HepG2 (cell line): ENCODE results near the gene CYBC1. TPM values are rescaled to one million over a fixed set of nuclear protein-coding genes. Genes with fewer than 3 reads are reported as not detected.

Experiments
- ATAC-seq: fragments of 200-7000 bp; cut with Tn5 transposase; 3 replicates; pipeline ENCODE4 v1.9.1; 2020; ENCODE audit warnings: mild to moderate bottlenecking, moderate library complexity
- BruUV-seq: library from RNA; stranded (reverse); fragments of 400-500 nt; replicated peaks from 2 replicates; lab custom pipeline; 2021; lab: Mats Ljungman, UMichigan
- CTCF ChIA-PET: fragments of 300-600 bp; formaldehyde crosslinking; extraction: SDS; loops from one replicate; lab custom pipeline; 2021; ENCODE audit warnings: low total read pairs, inconsistent platforms, low intra/inter-chr PET ratio; lab: Yijun Ruan, JAX
- POLR2A ChIA-PET: fragments of 350-600 bp; sonication (Branson Sonifier 250); formaldehyde crosslinking; loops from one replicate; lab custom pipeline; 2020; ENCODE audit warnings: antibody characterized with exemption, inconsistent platforms; lab: Yijun Ruan, JAX
- DNase-seq: peaks from one replicate; pipeline ENCODE4 v3.0.0-alpha.2; 2015; ENCODE audit warnings: low spot score
- FAIRE-seq: peaks from 3 replicates; lab custom pipeline; 2011; peaks lifted over from hg19 to GRCh38; lab: Jason Lieb, UNC
- H2AFZ ChIP-seq: one replicate; pipeline ENCODE4 v1.6.1; 2011; ENCODE audit warnings: low read length, inconsistent platforms
- H3K27ac ChIP-seq: fragments of 300-600 bp; 3 replicates; pipeline ENCODE4 v1.8.0; 2011; ENCODE audit warnings: mixed run types, mild to moderate bottlenecking, mixed read lengths, low read length, inconsistent platforms; ENCODE audit not compliant: insufficient read depth; ENCODE audit errors: extremely low read length
- H3K27me3 ChIP-seq, 2 experiments: fragments of 200-600 bp in 1 of 2; 2 replicates in 1 of 2; 3 replicates in 1 of 2; pipeline versions ENCODE4 v1.6.0 to v1.8.0; 2011; ENCODE audit warnings: low read length in 2 of 2, mild to moderate bottlenecking in 2 of 2, moderate library complexity in 2 of 2, inconsistent platforms in 1 of 2; ENCODE audit not compliant: insufficient read depth in 2 of 2, control insufficient read depth in 1 of 2
- H3K36me3 ChIP-seq, 2 experiments: fragments of 200-600 bp in 1 of 2; replicated peaks in 1 of 2; 2 replicates in 1 of 2; 3 replicates in 1 of 2; pipeline versions ENCODE4 v1.5.1 to v1.8.0; 2011; ENCODE audit warnings: low read length in 2 of 2, inconsistent platforms in 1 of 2; ENCODE audit not compliant: insufficient read depth in 2 of 2, control insufficient read depth in 1 of 2
- H3K4me1 ChIP-seq: 2 replicates; pipeline ENCODE4 v1.5.1; 2012; ENCODE audit warnings: low read length, inconsistent platforms; ENCODE audit not compliant: insufficient read depth
- H3K4me2 ChIP-seq: 2 replicates; pipeline ENCODE4 v1.6.0; 2011; ENCODE audit warnings: low read depth, low read length, inconsistent platforms
- H3K4me3 ChIP-seq, 3 experiments: fragments of 200-600 bp in 1 of 3; sonication (generic), shearing (Covaris generic) in 1 of 3; replicated peaks in 1 of 3; 2 replicates each; pipeline ENCODE4 v1.5.1; 2011 to 2016; ENCODE audit warnings: low read length in 3 of 3, inconsistent platforms in 2 of 3, low read depth in 2 of 3, mild to moderate bottlenecking in 2 of 3, control low read depth in 1 of 3, mixed read lengths in 1 of 3; ENCODE audit not compliant: insufficient read depth in 1 of 3
- H3K79me2 ChIP-seq: one replicate; pipeline ENCODE4 v1.6.1; 2011; ENCODE audit warnings: low read length, inconsistent platforms; ENCODE audit not compliant: insufficient read depth
- H3K9ac ChIP-seq: 2 replicates; pipeline ENCODE4 v1.6.0; 2011; ENCODE audit warnings: mild to moderate bottlenecking, low read depth, low read length, inconsistent platforms; ENCODE audit not compliant: insufficient read depth
- H3K9me3 ChIP-seq: 2 replicates; pipeline ENCODE4 v1.5.1; 2012; ENCODE audit warnings: mild to moderate bottlenecking, low read length
- H4K20me1 ChIP-seq: 2 replicates; pipeline ENCODE4 v1.6.0; 2011; ENCODE audit warnings: inconsistent platforms, mild to moderate bottlenecking, low read length, moderate library complexity; ENCODE audit not compliant: insufficient read depth
- AGO2 ChIP-seq: fragments of 200-400 bp; formaldehyde crosslinking; optimal IDR thresholded peaks from 2 replicates; pipeline ENCODE3; 2017; ENCODE audit warnings: mild to moderate bottlenecking, low read depth, low read length, moderate library complexity
- FOXK2 ChIP-seq: fragments of 450-650 bp; IDR thresholded peaks from 2 replicates; pipeline ENCODE4 v1.6.1; 2016
- HNRNPL ChIP-seq: fragments of 200-400 bp; formaldehyde crosslinking; IDR thresholded peaks from 2 replicates; pipeline ENCODE4 v1.6.1; 2017; ENCODE audit warnings: mild to moderate bottlenecking, low read depth, low read length
- KLF6 ChIP-seq: IDR thresholded peaks from 2 replicates; pipeline ENCODE4 v1.8.0; 2016; ENCODE audit warnings: missing biosample characterization, missing genetic modification reagents
- POLR2AphosphoS2 ChIP-seq: IDR thresholded peaks from 2 replicates; pipeline ENCODE4 v1.6.1; 2011; ENCODE audit warnings: low read depth, low read length, improper control_type of control experiment
- SCMH1 ChIP-seq: sonication (generic); formaldehyde crosslinking; IDR thresholded peaks from 2 replicates; pipeline ENCODE4 v1.9.0; 2021; ENCODE audit warnings: missing genetic modification reagents, mild to moderate bottlenecking, borderline replicate concordance
- U2AF2 ChIP-seq: fragments of 200-400 bp; formaldehyde crosslinking; IDR thresholded peaks from 2 replicates; pipeline ENCODE4 v1.6.1; 2017; ENCODE audit warnings: low read depth, mild to moderate bottlenecking, low read length
- ZFP62 ChIP-seq: sonication (generic); formaldehyde crosslinking; IDR thresholded peaks from 2 replicates; pipeline ENCODE4 v1.4.0; 2020; ENCODE audit warnings: missing genetic modification reagents
- ZNF253 ChIP-seq: sonication (generic); formaldehyde crosslinking; IDR thresholded peaks from 2 replicates; pipeline ENCODE4 v1.8.0; 2022; ENCODE audit warnings: mild to moderate bottlenecking, missing genetic modification reagents, borderline replicate concordance
- ZNF292 ChIP-seq: sonication (generic); formaldehyde crosslinking; IDR thresholded peaks from 2 replicates; pipeline ENCODE4 v1.8.1; 2022; ENCODE audit warnings: mild to moderate bottlenecking, low read depth, missing genetic modification reagents, borderline replicate concordance
- ZNF468 ChIP-seq: sonication (generic); formaldehyde crosslinking; IDR thresholded peaks from 2 replicates; pipeline ENCODE4 v1.8.0; 2022; ENCODE audit warnings: mild to moderate bottlenecking, moderate library complexity, missing genetic modification reagents
- WGBS: methylation state at CpG from one replicate; pipeline ENCODE4 v1.1.6; 2017; ENCODE audit warnings: low lambda C conversion rate; 5-methylcytosine and 5-hydroxymethylcytosine counted together
- in situ Hi-C: cut with HindIII; loops from 2 replicates; pipeline ENCODE4 v1.10.0; 2017; ENCODE audit warnings: low pct_unique_long_range_greater_than_20kb; ENCODE audit not compliant: extremely low pct_ligation_motif_present
- intact Hi-C: fragments of 100-400 bp; cut with micrococcal nuclease; formaldehyde crosslinking; loops from one replicate; pipeline ENCODE4 v1.10.0; 2022; ENCODE audit not compliant: unreplicated experiment
- polyA plus RNA-seq, 8 experiments: library from polyadenylated mRNA; depleted of rRNA in 3 of 8; stranded (reverse) in 7 of 8; unstranded in 1 of 8; fragments of >200 nt; fragmentation: Illumina TruSeq in 4 of 8; extraction: Trizol in 4 of 8; gene quantifications; 2 replicates each; pipeline versions ENCODE4 v1.2.1 to v1.2.3, GENCODE V29; 2011 to 2016; ENCODE audit warnings: low read depth in 4 of 8, missing spikeins in 1 of 8, mixed read lengths in 1 of 8; ENCODE audit not compliant: insufficient read depth in 1 of 8
- total RNA-seq, 5 experiments: library from RNA; depleted of rRNA; stranded (reverse); fragments of >200 nt; fragmentation: Illumina TruSeq; extraction: Trizol; gene quantifications; 2 replicates each; pipeline ENCODE4 v1.2.3, GENCODE V29; 2016; ENCODE audit warnings: low read depth in 1 of 5
- TF ChIP-seq, protein P1 (sequence below): sonication (generic); formaldehyde crosslinking; IDR thresholded peaks from 2 replicates; pipeline ENCODE4 v1.4.0; 2020; ENCODE audit warnings: missing genetic modification reagents, borderline replicate concordance
- TF ChIP-seq, protein P2 (sequence below): sonication (generic); formaldehyde crosslinking; conservative IDR thresholded peaks from 2 replicates; pipeline ENCODE4 v1.5.0; 2020; ENCODE audit warnings: missing genetic modification reagents
- TF ChIP-seq, protein P3 (sequence below): IDR thresholded peaks from 2 replicates; pipeline ENCODE4 v1.6.1; 2016; ENCODE audit warnings: mild to moderate bottlenecking

Gene CYBC1
- total and polyA plus RNA-seq, 2 of the 13 experiments (the other 11 are each of a cell fraction or from before 2014, with no cell fraction given) = 43.4 to 44.1 TPM

DNA sequence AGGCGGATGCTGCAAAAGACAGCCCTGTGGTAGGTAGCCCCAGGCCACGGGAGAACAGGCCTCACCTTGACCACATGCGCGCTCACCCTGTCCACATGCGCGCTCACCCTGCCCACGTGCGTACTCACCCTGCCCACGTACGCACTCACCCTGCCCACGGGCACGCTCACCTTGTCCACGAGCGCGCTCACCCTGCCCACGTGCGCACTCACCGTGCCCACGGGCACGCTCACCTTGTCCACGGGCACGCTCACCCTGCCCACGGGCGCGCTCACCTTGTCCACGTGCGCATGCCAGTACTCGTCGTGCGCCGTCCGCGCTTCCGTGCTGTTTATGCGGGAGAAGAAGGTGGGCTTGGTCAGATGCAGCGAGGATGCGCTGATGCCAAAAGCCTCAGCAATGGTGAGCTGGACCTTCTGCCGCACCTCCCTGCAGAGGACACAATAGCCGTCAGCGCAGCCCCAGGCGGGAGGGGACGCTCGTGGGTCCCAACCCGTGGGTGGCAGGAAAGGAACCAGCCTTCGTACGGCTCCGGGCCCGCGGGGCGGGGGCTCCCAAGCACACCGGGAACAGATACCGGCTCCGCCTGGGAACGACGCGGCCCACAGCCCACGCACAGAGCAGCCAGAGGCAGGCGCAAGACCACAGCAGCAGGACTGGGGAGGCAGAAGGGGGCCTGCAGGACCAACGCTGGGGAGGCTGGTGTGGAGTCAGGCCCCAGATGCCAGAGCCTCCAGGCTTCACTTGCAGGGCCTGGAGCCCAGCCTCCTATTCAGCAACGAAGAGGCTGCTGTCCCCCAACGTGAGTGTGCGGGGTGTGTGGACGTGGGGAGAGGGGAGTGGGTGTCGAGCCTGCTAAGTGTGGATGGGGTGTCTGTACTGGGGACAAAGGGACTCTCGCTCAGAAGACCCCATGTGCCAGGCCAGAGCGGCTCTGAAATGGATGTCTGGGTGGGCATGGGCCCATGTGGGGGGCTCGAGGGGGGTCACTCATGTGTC, 46.6 kb downstream of the CYBC1 start:
- Histone ChIP-seq H3K4me3 (no peak overlapping the region), H4K20me1 (no peaks in the 10 kb centered on the region), H3K9me3 (no peaks in the 10 kb centered on the region), H2AFZ (no peak overlapping the region), H3K36me3 (peaks cover 20 to 21% of the 10 kb centered on the region in 2 experiments; a peak in 4 of 5 replicates), H3K4me2 (no peak overlapping the region), H3K27me3 (no peaks in the 10 kb centered on the region), H3K79me2 (no peaks in the 10 kb centered on the region), H3K9ac (no peak overlapping the region), H3K27ac (no peak overlapping the region), H3K4me1 (peaks cover 13% of the 10 kb centered on the region)
- no TSS peak for BruUV-seq
- WGBS = 97% methylated on average over 65 of the region's 67 CpGs
- intact Hi-C loops (no loop called here), in situ Hi-C loops (no loop called here)
- CTCF ChIA-PET = no interaction called here
- FAIRE-seq (no peak), ATAC-seq (0 out of 3 replicates have a peak, but pooled peaks have one; percentile 11), DNase-seq (no peak)
- POLR2A ChIA-PET = no interaction called here
- TF ChIP-seq ZNF468 (CRISPR knock-in tag) (no peak), AGO2 (peak; percentile 71), POLR2AphosphoS2 (no peak), ZFP62 (CRISPR knock-in tag) (no peak), HNRNPL (peak; percentile 70; the same call in 1 of the 2 replicates), FOXK2 (no peak), ZNF253 (CRISPR knock-in tag) (no peak), ZNF292 (CRISPR knock-in tag) (no peak), U2AF2 (no peak), KLF6 (CRISPR knock-in tag) (no peak), SCMH1 (CRISPR knock-in tag) (no peak)
- TF ChIP-seq, protein P1, sequence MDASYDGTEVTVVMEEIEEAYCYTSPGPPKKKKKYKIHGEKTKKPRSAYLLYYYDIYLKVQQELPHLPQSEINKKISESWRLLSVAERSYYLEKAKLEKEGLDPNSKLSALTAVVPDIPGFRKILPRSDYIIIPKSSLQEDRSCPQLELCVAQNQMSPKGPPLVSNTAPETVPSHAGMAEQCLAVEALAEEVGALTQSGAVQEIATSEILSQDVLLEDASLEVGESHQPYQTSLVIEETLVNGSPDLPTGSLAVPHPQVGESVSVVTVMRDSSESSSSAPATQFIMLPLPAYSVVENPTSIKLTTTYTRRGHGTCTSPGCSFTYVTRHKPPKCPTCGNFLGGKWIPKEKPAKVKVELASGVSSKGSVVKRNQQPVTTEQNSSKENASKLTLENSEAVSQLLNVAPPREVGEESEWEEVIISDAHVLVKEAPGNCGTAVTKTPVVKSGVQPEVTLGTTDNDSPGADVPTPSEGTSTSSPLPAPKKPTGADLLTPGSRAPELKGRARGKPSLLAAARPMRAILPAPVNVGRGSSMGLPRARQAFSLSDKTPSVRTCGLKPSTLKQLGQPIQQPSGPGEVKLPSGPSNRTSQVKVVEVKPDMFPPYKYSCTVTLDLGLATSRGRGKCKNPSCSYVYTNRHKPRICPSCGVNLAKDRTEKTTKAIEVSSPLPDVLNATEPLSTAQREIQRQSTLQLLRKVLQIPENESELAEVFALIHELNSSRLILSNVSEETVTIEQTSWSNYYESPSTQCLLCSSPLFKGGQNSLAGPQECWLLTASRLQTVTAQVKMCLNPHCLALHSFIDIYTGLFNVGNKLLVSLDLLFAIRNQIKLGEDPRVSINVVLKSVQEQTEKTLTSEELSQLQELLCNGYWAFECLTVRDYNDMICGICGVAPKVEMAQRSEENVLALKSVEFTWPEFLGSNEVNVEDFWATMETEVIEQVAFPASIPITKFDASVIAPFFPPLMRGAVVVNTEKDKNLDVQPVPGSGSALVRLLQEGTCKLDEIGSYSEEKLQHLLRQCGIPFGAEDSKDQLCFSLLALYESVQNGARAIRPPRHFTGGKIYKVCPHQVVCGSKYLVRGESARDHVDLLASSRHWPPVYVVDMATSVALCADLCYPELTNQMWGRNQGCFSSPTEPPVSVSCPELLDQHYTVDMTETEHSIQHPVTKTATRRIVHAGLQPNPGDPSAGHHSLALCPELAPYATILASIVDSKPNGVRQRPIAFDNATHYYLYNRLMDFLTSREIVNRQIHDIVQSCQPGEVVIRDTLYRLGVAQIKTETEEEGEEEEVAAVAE (CRISPR knock-in tag) = no peak
- TF ChIP-seq, protein P2, sequence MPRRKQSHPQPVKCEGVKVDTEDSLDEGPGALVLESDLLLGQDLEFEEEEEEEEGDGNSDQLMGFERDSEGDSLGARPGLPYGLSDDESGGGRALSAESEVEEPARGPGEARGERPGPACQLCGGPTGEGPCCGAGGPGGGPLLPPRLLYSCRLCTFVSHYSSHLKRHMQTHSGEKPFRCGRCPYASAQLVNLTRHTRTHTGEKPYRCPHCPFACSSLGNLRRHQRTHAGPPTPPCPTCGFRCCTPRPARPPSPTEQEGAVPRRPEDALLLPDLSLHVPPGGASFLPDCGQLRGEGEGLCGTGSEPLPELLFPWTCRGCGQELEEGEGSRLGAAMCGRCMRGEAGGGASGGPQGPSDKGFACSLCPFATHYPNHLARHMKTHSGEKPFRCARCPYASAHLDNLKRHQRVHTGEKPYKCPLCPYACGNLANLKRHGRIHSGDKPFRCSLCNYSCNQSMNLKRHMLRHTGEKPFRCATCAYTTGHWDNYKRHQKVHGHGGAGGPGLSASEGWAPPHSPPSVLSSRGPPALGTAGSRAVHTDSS (CRISPR knock-in tag) = no peak
- TF ChIP-seq, protein P3, sequence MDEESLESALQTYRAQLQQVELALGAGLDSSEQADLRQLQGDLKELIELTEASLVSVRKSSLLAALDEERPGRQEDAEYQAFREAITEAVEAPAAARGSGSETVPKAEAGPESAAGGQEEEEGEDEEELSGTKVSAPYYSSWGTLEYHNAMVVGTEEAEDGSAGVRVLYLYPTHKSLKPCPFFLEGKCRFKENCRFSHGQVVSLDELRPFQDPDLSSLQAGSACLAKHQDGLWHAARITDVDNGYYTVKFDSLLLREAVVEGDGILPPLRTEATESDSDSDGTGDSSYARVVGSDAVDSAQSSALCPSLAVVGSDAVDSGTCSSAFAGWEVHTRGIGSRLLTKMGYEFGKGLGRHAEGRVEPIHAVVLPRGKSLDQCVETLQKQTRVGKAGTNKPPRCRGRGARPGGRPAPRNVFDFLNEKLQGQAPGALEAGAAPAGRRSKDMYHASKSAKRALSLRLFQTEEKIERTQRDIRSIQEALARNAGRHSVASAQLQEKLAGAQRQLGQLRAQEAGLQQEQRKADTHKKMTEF (CRISPR knock-in tag) = no peak
